ENCODE data around the gene CCDC14. TPM values are rescaled to one million over a fixed set of nuclear protein-coding genes. Genes with fewer than 3 reads are reported as not detected.

Gene CCDC14
- total RNA-seq, 1 experiment from 2014 or later: 50.6 TPM

DNA sequence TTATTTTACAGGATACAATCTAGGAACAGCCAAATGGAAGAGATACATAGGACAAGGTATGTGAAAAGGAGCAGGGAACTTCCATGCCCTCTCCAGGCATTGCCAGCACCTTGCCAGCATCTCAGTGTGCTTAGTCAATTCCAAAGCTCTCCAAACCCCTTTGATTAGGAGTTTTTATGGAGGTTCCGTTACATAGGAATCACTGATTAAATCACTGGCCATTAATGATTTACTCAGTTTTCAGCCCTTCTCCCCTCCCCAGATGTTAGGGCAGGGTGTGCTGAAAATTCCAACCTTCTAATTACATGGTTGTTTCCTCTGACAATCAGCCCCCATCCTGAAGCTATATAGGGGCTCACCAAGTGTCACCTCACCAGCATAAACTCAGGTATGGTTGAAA, 88.4 kb downstream of the CCDC14 start:
- DNase-seq: no peak
- intact Hi-C loops (cut with micrococcal nuclease; ENCODE audit: unreplicated experiment): no loop called here
- no peaks in the 10 kb centered on the region for H3K9me2 ChIP-seq (ENCODE audit: insufficient read depth)
- H2AFZ ChIP-seq: no peak overlapping the region
- H3F3A ChIP-seq (ENCODE audit: insufficient read depth, low read depth): no peaks in the 10 kb centered on the region
- H3K4me2 ChIP-seq: no peak overlapping the region
- no TSS peak for BruUV-seq (replicated peaks)
- H3K36me3 ChIP-seq (ENCODE audit: low read depth): no peaks in the 10 kb centered on the region
- H3K4me1 ChIP-seq (replicated peaks; ENCODE audit: insufficient read depth): no peaks in the 10 kb centered on the region
- no peaks in the 10 kb centered on the region for H3K9me3 ChIP-seq (ENCODE audit: insufficient read depth, low read depth)
- TF ChIP-seq, protein P1, sequence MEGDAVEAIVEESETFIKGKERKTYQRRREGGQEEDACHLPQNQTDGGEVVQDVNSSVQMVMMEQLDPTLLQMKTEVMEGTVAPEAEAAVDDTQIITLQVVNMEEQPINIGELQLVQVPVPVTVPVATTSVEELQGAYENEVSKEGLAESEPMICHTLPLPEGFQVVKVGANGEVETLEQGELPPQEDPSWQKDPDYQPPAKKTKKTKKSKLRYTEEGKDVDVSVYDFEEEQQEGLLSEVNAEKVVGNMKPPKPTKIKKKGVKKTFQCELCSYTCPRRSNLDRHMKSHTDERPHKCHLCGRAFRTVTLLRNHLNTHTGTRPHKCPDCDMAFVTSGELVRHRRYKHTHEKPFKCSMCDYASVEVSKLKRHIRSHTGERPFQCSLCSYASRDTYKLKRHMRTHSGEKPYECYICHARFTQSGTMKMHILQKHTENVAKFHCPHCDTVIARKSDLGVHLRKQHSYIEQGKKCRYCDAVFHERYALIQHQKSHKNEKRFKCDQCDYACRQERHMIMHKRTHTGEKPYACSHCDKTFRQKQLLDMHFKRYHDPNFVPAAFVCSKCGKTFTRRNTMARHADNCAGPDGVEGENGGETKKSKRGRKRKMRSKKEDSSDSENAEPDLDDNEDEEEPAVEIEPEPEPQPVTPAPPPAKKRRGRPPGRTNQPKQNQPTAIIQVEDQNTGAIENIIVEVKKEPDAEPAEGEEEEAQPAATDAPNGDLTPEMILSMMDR (conservative IDR thresholded peaks at IDR 0.05): no peak
- TF ChIP-seq EZH2 (IDR thresholded peaks at IDR 0.05; ENCODE audit: low read depth): no peak
- ChIA-PET CTCF (no interaction called here), POLR2A (ENCODE audit: unreplicated experiment) (no interaction called here)
- no peaks in the 10 kb centered on the region for H4K20me1 ChIP-seq (ENCODE audit: insufficient read depth)
- no peak overlapping the region for H3K27ac ChIP-seq
- H3K79me2 ChIP-seq (ENCODE audit: low read depth): no peaks in the 10 kb centered on the region
- H3K27me3 ChIP-seq (ENCODE audit: insufficient read depth, low read depth): no peaks in the 10 kb centered on the region
- no peak overlapping the region for H3K4me3 ChIP-seq

GRCh38 chr3:123871946-123872345, 89.1 kb downstream of the CCDC14 start:
- no peaks in the 10 kb centered on the region for H3K27me3 ChIP-seq (ENCODE audit: insufficient read depth, low read depth)
- H3K79me2 ChIP-seq (ENCODE audit: low read depth): no peaks in the 10 kb centered on the region
- H3F3A ChIP-seq (ENCODE audit: insufficient read depth, low read depth): no peaks in the 10 kb centered on the region
- BruUV-seq (replicated peaks): no TSS peak
- no peaks in the 10 kb centered on the region for H3K9me3 ChIP-seq (ENCODE audit: insufficient read depth, low read depth)
- intact Hi-C loops (cut with micrococcal nuclease; ENCODE audit: unreplicated experiment): no loop called here
- no peaks in the 10 kb centered on the region for H3K9me2 ChIP-seq (ENCODE audit: insufficient read depth)
- no peak overlapping the region for H2AFZ ChIP-seq
- H3K27ac ChIP-seq: no peak overlapping the region
- TF ChIP-seq, protein P1 (conservative IDR thresholded peaks at IDR 0.05): no peak
- no peak for TF ChIP-seq EZH2 (IDR thresholded peaks at IDR 0.05; ENCODE audit: low read depth)
- no peak overlapping the region for H3K4me2 ChIP-seq
- CTCF ChIA-PET: no interaction called here
- H4K20me1 ChIP-seq (ENCODE audit: insufficient read depth): no peaks in the 10 kb centered on the region
- POLR2A ChIA-PET (ENCODE audit: unreplicated experiment): no interaction called here
- H3K4me3 ChIP-seq: no peak overlapping the region
- DNase-seq: no peak
- no peaks in the 10 kb centered on the region for H3K4me1 ChIP-seq (replicated peaks; ENCODE audit: insufficient read depth)
- no peaks in the 10 kb centered on the region for H3K36me3 ChIP-seq (ENCODE audit: low read depth)

DNA sequence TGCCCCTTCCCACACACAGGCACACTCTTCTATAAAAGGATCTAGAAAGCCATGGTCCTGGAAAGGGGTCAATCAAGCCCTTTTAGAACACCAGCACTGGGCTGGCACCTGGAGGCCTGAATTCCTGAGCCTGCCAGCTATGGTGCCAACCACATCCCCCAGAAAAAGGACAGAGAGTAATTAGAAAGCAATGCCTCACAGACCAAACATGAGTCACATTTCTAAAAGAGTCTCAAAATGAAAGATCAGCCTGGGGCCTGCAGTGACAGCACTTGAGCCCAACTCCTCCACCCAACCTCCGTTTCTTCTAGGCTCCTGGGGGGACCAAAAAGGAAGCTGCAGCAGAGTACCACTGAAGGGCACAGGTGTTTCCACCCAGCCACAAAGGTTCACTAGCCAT, 91.0 kb downstream of the CCDC14 start:
- CTCF ChIA-PET: no interaction called here
- no peak for DNase-seq

More for the DNA sequence above, 91.0 kb downstream of the CCDC14 start:
- Histone ChIP-seq H3K4me3 (no peak overlapping the region), H3K9me3 (ENCODE audit: insufficient read depth, low read depth) (no peaks in the 10 kb centered on the region), H3K27ac (no peak overlapping the region), H3K9me2 (ENCODE audit: insufficient read depth) (no peaks in the 10 kb centered on the region), H3F3A (ENCODE audit: insufficient read depth, low read depth) (no peaks in the 10 kb centered on the region), H3K27me3 (ENCODE audit: insufficient read depth, low read depth) (no peaks in the 10 kb centered on the region), H4K20me1 (ENCODE audit: insufficient read depth) (no peaks in the 10 kb centered on the region), H3K36me3 (ENCODE audit: low read depth) (no peaks in the 10 kb centered on the region), H2AFZ (no peak overlapping the region), H3K79me2 (ENCODE audit: low read depth) (no peaks in the 10 kb centered on the region), H3K4me2 (no peak overlapping the region), H3K4me1 (replicated peaks; ENCODE audit: insufficient read depth) (no peaks in the 10 kb centered on the region)
- BruUV-seq (replicated peaks): no TSS peak
- intact Hi-C loops (cut with micrococcal nuclease; ENCODE audit: unreplicated experiment): no loop called here
- POLR2A ChIA-PET (ENCODE audit: unreplicated experiment): no interaction called here
- TF ChIP-seq, protein P1 (conservative IDR thresholded peaks at IDR 0.05): no peak

All from PC-9 (cell line).